ENCODE measurements around the gene POC1A.

POC1A gene

GRCh38 chr3:52144796-52145735 lies 9.2 kb downstream of the POC1A start:
- no peaks in the 10 kb centered on the region for H3K36me3 ChIP-seq
- H3K9me3 ChIP-seq: no peaks in the 10 kb centered on the region
- H3K27ac ChIP-seq: no peak overlapping the region
- DNase-seq: no peak
- intact Hi-C loops (cut with DNase I; ENCODE audit: low total_unique reads): loop anchor here (1.0 to 5.0 kb wide), 2 partner anchors 144 to 203 kb away; partner anchors contain the start of genes PARP3 and RRP9
- no peaks in the 10 kb centered on the region for H3K27me3 ChIP-seq
- no peak overlapping the region for H3K4me3 ChIP-seq
- no peak for TF ChIP-seq CTCF (IDR thresholded peaks at IDR 0.05)
- peaks cover 0 to 4% (median 2%) of the 10 kb centered on the region in 4 donors for H3K4me1 ChIP-seq

- Histone ChIP-seq H3K4me1 (peaks cover 0 to 9% (median 2%) of the 10 kb centered on the region in 4 donors), H3K4me3 (no peak overlapping the region), H3K27ac (no peak overlapping the region), H3K36me3 (no peaks in the 10 kb centered on the region), H3K9me3 (no peaks in the 10 kb centered on the region), H3K27me3 (no peaks in the 10 kb centered on the region)
- intact Hi-C loops (cut with DNase I; ENCODE audit: low total_unique reads): loop anchor here (1.0 to 5.0 kb wide), 2 partner anchors 143 to 202 kb away; partner anchors contain the start of genes PARP3 and RRP9
- TF ChIP-seq CTCF (IDR thresholded peaks at IDR 0.05): peak; percentile 97 to 98
- DNase-seq: peak; percentile 90 to 91
Observed at GRCh38 chr3:52144034-52144795, 10.0 kb downstream of the POC1A start.

- no peaks in the 10 kb centered on the region for H3K27me3 ChIP-seq
- TF ChIP-seq CTCF (IDR thresholded peaks at IDR 0.05): no peak
- no peak for DNase-seq
- H3K9me3 ChIP-seq: no peaks in the 10 kb centered on the region
- H3K4me1 ChIP-seq: peaks cover 0 to 9% (median 2%) of the 10 kb centered on the region in 4 donors
- no peak overlapping the region for H3K27ac ChIP-seq
- intact Hi-C loops (cut with DNase I; ENCODE audit: low total_unique reads): loop anchor here (1.0 to 5.0 kb wide), 2 partner anchors 142 to 201 kb away; partner anchors contain the start of genes PARP3 and RRP9
- H3K4me3 ChIP-seq: no peak overlapping the region
- H3K36me3 ChIP-seq: no peaks in the 10 kb centered on the region
Observed at GRCh38 chr3:52143616-52144015, 10.6 kb downstream of the POC1A start.

GRCh38 chr3:52143156-52143555 lies 11.1 kb downstream of the POC1A start:
- H3K27ac ChIP-seq: no peak overlapping the region
- H3K4me1 ChIP-seq: peaks cover 0 to 9% (median 2%) of the 10 kb centered on the region in 4 donors
- intact Hi-C loops (cut with DNase I; ENCODE audit: low total_unique reads): loop anchor here (5.0 kb wide), 1 partner anchor 201 kb away; the partner anchor contains the start of genes PARP3 and RRP9
- H3K9me3 ChIP-seq: no peaks in the 10 kb centered on the region
- H3K4me3 ChIP-seq: no peak overlapping the region
- TF ChIP-seq CTCF (IDR thresholded peaks at IDR 0.05): no peak
- no peak for DNase-seq
- no peaks in the 10 kb centered on the region for H3K36me3 ChIP-seq
- H3K27me3 ChIP-seq: no peaks in the 10 kb centered on the region

- Histone ChIP-seq H3K36me3 (no peaks in the 10 kb centered on the region), H3K4me1 (peaks cover 0 to 9% (median 7%) of the 10 kb centered on the region in 4 donors), H3K9me3 (no peaks in the 10 kb centered on the region), H3K4me3 (no peak overlapping the region), H3K27me3 (no peaks in the 10 kb centered on the region), H3K27ac (no peak overlapping the region)
- no peak for DNase-seq
- TF ChIP-seq CTCF (IDR thresholded peaks at IDR 0.05): no peak
- intact Hi-C loops (cut with DNase I; ENCODE audit: low total_unique reads): loop anchor here (5.0 kb wide), 1 partner anchor 199 kb away; the partner anchor contains the start of genes PARP3 and RRP9
Observed at GRCh38 chr3:52141751-52142150, 12.5 kb downstream of the POC1A start.

Data from tibial artery (tissue), 4 donors.